Mesenchymal stem cell (in vitro differentiated cells and primary cell): ENCODE measurements around the gene TMEM59L.

Experiments used
- DNase-seq: peaks from one replicate; pipeline ENCODE4 v3.0.0-alpha.2; 2013
- H2AFZ ChIP-seq: one replicate; pipeline ENCODE4 v1.6.1; 2013; ENCODE audit warnings: low read depth, mild to moderate bottlenecking, control low read depth, inconsistent platforms, low read length, moderate library complexity
- H2AK5ac ChIP-seq: 2 replicates; pipeline ENCODE4 v1.6.1; 2013; ENCODE audit warnings: low read length, moderate library complexity, mild to moderate bottlenecking, inconsistent platforms; ENCODE audit not compliant: severe bottlenecking
- H2BK120ac ChIP-seq: one replicate; pipeline ENCODE4 v1.6.1; 2013; ENCODE audit warnings: low read depth, mild to moderate bottlenecking, inconsistent platforms, low read length, moderate library complexity
- H2BK12ac ChIP-seq, 2 experiments: one replicate each; pipeline ENCODE4 v1.6.1; 2013; ENCODE audit warnings: inconsistent platforms in 2 of 2, low read length in 2 of 2, mild to moderate bottlenecking in 2 of 2, moderate library complexity in 2 of 2, control low read depth in 1 of 2
- H2BK15ac ChIP-seq: one replicate; pipeline ENCODE4 v1.6.1; 2013; ENCODE audit warnings: mild to moderate bottlenecking, low read depth, inconsistent platforms; ENCODE audit not compliant: poor library complexity, severe bottlenecking
- H2BK5ac ChIP-seq: 2 replicates; pipeline ENCODE4 v1.6.1; 2013; ENCODE audit warnings: low read depth, mild to moderate bottlenecking, low read length, control low read depth, inconsistent platforms; ENCODE audit not compliant: poor library complexity, severe bottlenecking
- H3K14ac ChIP-seq, 2 experiments: one replicate each; pipeline ENCODE4 v1.6.1; 2013; ENCODE audit warnings: inconsistent platforms in 2 of 2, low read length in 2 of 2, control low read depth in 1 of 2, mild to moderate bottlenecking in 1 of 2, moderate library complexity in 1 of 2
- H3K18ac ChIP-seq, 2 experiments: one replicate each; pipeline ENCODE4 v1.6.1; 2013; ENCODE audit warnings: inconsistent platforms in 2 of 2, low read length in 2 of 2, control low read depth in 1 of 2, low read depth in 1 of 2, mild to moderate bottlenecking in 1 of 2
- H3K23ac ChIP-seq, 2 experiments: one replicate each; pipeline ENCODE4 v1.6.1; 2013; ENCODE audit warnings: inconsistent platforms in 2 of 2, low read length in 2 of 2, mild to moderate bottlenecking in 2 of 2, moderate library complexity in 2 of 2, control low read depth in 1 of 2
- H3K27ac ChIP-seq: 2 replicates; pipeline ENCODE4 v1.5.1; 2013; ENCODE audit warnings: mild to moderate bottlenecking, moderate library complexity, low read length, control low read depth, inconsistent platforms; ENCODE audit not compliant: poor library complexity, severe bottlenecking
- H3K27me3 ChIP-seq, 2 experiments: 2 replicates each; pipeline versions ENCODE4 v1.6.1 to v1.7.0; 2013; ENCODE audit warnings: low read length in 2 of 2, mild to moderate bottlenecking in 2 of 2, moderate library complexity in 2 of 2, control low read depth in 1 of 2, inconsistent platforms in 1 of 2; ENCODE audit not compliant: control insufficient read depth in 1 of 2, insufficient read depth in 1 of 2
- H3K36me3 ChIP-seq, 2 experiments: 2 replicates each; pipeline versions ENCODE4 v1.6.1 to v1.7.0; 2013; ENCODE audit warnings: low read length in 2 of 2, control low read depth in 1 of 2, inconsistent platforms in 1 of 2, low read depth in 1 of 2, mild to moderate bottlenecking in 1 of 2; ENCODE audit not compliant: insufficient read depth in 2 of 2, control insufficient read depth in 1 of 2
- H3K4ac ChIP-seq, 2 experiments: one replicate each; pipeline ENCODE4 v1.6.1; 2013; ENCODE audit warnings: inconsistent platforms in 2 of 2, low read length in 2 of 2, mild to moderate bottlenecking in 2 of 2, moderate library complexity in 2 of 2, control low read depth in 1 of 2, low read depth in 1 of 2
- H3K4me1 ChIP-seq: 2 replicates; pipeline ENCODE4 v1.6.1; 2013; ENCODE audit warnings: low read depth, low read length, control low read depth; ENCODE audit not compliant: control insufficient read depth, insufficient read depth
- H3K4me2 ChIP-seq: 2 replicates; pipeline ENCODE4 v1.6.1; 2013; ENCODE audit warnings: low read length, mild to moderate bottlenecking, inconsistent platforms; ENCODE audit not compliant: poor library complexity, severe bottlenecking
- H3K4me3 ChIP-seq, 2 experiments: 2 replicates each; pipeline versions ENCODE4 v1.5.1 to v1.7.0; 2013; ENCODE audit warnings: low read length in 2 of 2, mild to moderate bottlenecking in 2 of 2, control low read depth in 1 of 2, low read depth in 1 of 2; ENCODE audit not compliant: insufficient read depth in 1 of 2
- H3K79me1 ChIP-seq: replicated peaks from 2 replicates; pipeline ENCODE4 v1.6.1; 2013; ENCODE audit warnings: mild to moderate bottlenecking, control low read depth, low read length, inconsistent platforms; ENCODE audit not compliant: poor library complexity, severe bottlenecking
- H3K9ac ChIP-seq: 2 replicates; pipeline ENCODE4 v1.7.0; 2013; ENCODE audit warnings: mild to moderate bottlenecking, low read length, moderate library complexity
- H3K9me3 ChIP-seq: 2 replicates; pipeline ENCODE4 v1.7.0; 2013; ENCODE audit warnings: mild to moderate bottlenecking, low read length; ENCODE audit not compliant: control insufficient read depth
- H4K8ac ChIP-seq: one replicate; pipeline ENCODE4 v1.6.1; 2013; ENCODE audit warnings: inconsistent platforms, mild to moderate bottlenecking, low read length, moderate library complexity
- H4K91ac ChIP-seq: one replicate; pipeline ENCODE4 v1.6.1; 2013; ENCODE audit warnings: mild to moderate bottlenecking, low read length, inconsistent platforms
- WGBS: methylation state at CpG from one replicate; pipeline ENCODE4 v1.1.7; 2013; ENCODE audit warnings: mixed read lengths; 5-methylcytosine and 5-hydroxymethylcytosine counted together

The TMEM59L gene

GRCh38 chr19:18608805-18609716 is 3.6 kb upstream of the TMEM59L start:
- Histone ChIP-seq H2BK12ac (no peak overlapping the region), H4K8ac (no peak overlapping the region), H3K14ac (no peak overlapping the region), H3K27ac (no peak overlapping the region), H3K9ac (no peak overlapping the region), H3K36me3 (no peaks in the 10 kb centered on the region), H2AK5ac (no peak overlapping the region), H3K27me3 (peaks cover 72 to 84% of the 10 kb centered on the region in 2 experiments), H4K91ac (no peak overlapping the region), H3K4ac (no peak overlapping the region), H2BK120ac (no peak overlapping the region), H3K4me2 (no peak overlapping the region), H2BK15ac (peak overlapping the region; percentile 13), H2BK5ac (no peak overlapping the region), H3K79me1 (no peaks in the 10 kb centered on the region), H3K9me3 (no peaks in the 10 kb centered on the region), H3K4me1 (peaks cover 52% of the 10 kb centered on the region), H3K18ac (no peak overlapping the region), H2AFZ (no peak overlapping the region), H3K4me3 (no peak overlapping the region), H3K23ac (no peak overlapping the region)
- no peak for DNase-seq
- 32% methylated on average over 9 of the region's 9 CpGs for WGBS

DNA sequence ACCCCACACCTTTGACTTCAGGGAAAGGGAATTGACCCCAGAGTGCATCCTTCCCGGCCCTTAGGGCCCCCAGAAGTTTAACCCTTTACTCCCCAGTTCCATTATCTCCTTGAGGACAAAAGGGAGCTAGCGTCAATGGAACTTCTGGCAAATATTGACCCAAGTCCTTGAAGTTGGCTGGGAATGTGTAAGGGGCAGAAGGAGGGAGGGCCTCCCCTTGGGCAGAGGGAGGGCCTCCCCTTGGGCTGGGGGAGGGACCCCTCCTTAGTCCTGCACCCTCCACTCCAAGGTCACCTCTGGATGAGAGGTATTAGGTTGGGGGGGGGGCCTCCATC is 3.0 kb upstream of the TMEM59L start:
- Histone ChIP-seq H2BK12ac (no peak overlapping the region), H3K18ac (no peak overlapping the region), H2BK15ac (no peak overlapping the region), H3K27ac (no peak overlapping the region), H3K23ac (no peak overlapping the region), H2AK5ac (no peak overlapping the region), H2BK5ac (no peak overlapping the region), H3K79me1 (no peaks in the 10 kb centered on the region), H3K4me2 (no peak overlapping the region), H3K14ac (no peak overlapping the region), H4K91ac (no peak overlapping the region), H2BK120ac (no peak overlapping the region), H3K4ac (no peak overlapping the region), H3K4me3 (no peak overlapping the region), H3K9ac (no peak overlapping the region), H4K8ac (no peak overlapping the region), H2AFZ (no peak overlapping the region), H3K4me1 (peaks cover 50% of the 10 kb centered on the region), H3K36me3 (no peaks in the 10 kb centered on the region), H3K27me3 (peaks cover 78 to 84% of the 10 kb centered on the region in 2 experiments), H3K9me3 (no peaks in the 10 kb centered on the region)
- DNase-seq, result no peak
- 20% methylated on average over 1 of the region's 2 CpGs for WGBS

DNA sequence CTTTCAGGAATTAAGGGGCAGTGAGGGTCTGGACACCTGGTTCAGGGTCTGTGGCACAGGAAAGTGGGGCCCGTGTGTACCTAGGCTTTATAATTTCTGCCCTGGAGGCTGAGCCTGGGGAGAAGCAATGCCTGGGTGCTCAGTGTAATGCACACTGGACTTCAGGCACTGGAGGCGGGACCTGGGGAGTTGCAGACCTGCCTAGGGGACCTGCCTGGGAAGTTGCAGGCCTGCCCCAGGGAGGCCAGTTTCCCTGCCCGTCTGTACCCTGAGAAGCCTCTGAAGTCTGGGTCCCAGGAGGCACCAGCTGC is 2.5 kb upstream of the TMEM59L start:
- Histone ChIP-seq H2BK120ac (no peak overlapping the region), H3K9ac (no peak overlapping the region), H3K4me3 (no peak overlapping the region), H2AFZ (no peak overlapping the region), H2BK12ac (no peak overlapping the region), H3K27me3 (peaks cover 77 to 84% of the 10 kb centered on the region in 2 experiments), H3K18ac (no peak overlapping the region), H3K4me1 (peaks cover 50% of the 10 kb centered on the region), H3K23ac (no peak overlapping the region), H4K91ac (no peak overlapping the region), H3K4ac (no peak overlapping the region), H3K4me2 (no peak overlapping the region), H2BK15ac (no peak overlapping the region), H2AK5ac (no peak overlapping the region), H3K36me3 (no peaks in the 10 kb centered on the region), H3K14ac (no peak overlapping the region), H3K79me1 (no peaks in the 10 kb centered on the region), H2BK5ac (no peak overlapping the region), H3K27ac (no peak overlapping the region), H3K9me3 (no peaks in the 10 kb centered on the region), H4K8ac (no peak overlapping the region)
- DNase-seq, result no peak
- WGBS, result 33% methylated on average over 3 of the region's 3 CpGs

DNA sequence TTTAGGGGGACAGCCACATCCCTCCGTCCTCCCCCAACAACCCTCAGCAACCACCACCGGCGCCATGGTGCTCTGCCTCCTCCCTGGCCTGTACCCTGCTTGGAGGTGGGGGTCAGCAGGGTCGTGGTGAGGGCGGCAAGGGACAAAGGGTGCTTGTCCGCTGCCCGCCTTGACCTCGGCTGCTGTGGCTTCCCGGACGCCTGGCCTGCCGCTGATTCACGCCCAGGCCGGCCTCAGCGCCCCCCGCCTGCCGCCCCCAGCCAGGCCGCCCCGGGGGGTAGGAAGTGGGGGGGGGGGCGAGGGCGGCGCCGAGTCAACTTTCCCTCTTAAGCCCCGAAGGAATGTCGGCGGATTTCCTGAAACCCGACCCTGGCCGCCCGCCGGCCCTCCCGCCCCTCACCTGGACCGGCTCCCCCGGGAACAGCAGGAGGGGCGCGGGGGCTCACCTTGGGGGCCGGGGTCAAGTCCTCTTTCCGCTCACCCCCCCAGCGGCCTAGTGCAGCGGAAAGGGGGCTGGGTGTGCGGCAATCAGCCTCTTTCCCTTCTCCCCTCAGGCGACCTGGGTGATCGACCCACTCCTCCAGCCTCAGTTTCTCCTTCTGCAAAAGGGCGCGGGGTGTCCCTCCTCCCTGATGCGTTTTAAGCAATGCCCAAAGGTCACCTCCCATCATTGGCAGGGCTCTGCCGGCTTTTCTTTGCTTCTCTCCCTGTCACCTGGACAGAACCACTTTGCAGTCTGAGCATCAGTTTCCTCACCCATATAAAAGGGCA is 1.9 kb upstream of the TMEM59L start:
- Histone ChIP-seq H3K4me2 (no peak overlapping the region), H3K4ac (no peak overlapping the region)
- 1% methylated on average over 25 of the region's 45 CpGs for WGBS

More for the DNA sequence above, 1.9 kb upstream of the TMEM59L start:
- Histone ChIP-seq H3K36me3 (no peaks in the 10 kb centered on the region), H3K27me3 (peaks cover 73 to 82% of the 10 kb centered on the region in 2 experiments), H2AFZ (no peak overlapping the region), H3K18ac (no peak overlapping the region), H2AK5ac (no peak overlapping the region), H3K27ac (no peak overlapping the region), H3K23ac (no peak overlapping the region), H2BK15ac (no peak overlapping the region), H4K8ac (no peak overlapping the region), H4K91ac (no peak overlapping the region), H3K9ac (no peak overlapping the region), H3K14ac (no peak overlapping the region), H3K9me3 (no peaks in the 10 kb centered on the region), H2BK12ac (no peak overlapping the region), H2BK5ac (no peak overlapping the region), H3K4me3 (no peak overlapping the region), H3K4me1 (peaks cover 47% of the 10 kb centered on the region), H3K79me1 (no peaks in the 10 kb centered on the region), H2BK120ac (no peak overlapping the region)
- no peak for DNase-seq
